GM04503 (cell line): ENCODE measurements around the gene MYZAP.

Source experiments
- DNase-seq: peaks from one replicate; pipeline ENCODE4 v3.0.0-alpha.2; 2012; ENCODE audit warnings: low read depth

Gene MYZAP

GRCh38 chr15:57662091-57662744 is 70.5 kb downstream of the MYZAP start:
- DNase-seq, result no peak

GRCh38 chr15:57662802-57663201 is 71.1 kb downstream of the MYZAP start:
- no peak for DNase-seq

GRCh38 chr15:57663262-57663661 is 71.6 kb downstream of the MYZAP start:
- DNase-seq, result no peak

GRCh38 chr15:57665194-57665593 is 73.5 kb downstream of the MYZAP start:
- DNase-seq, result no peak

- no peak for DNase-seq
These were observed 74.2 kb downstream of the MYZAP start for GRCh38 chr15:57665939-57666338.

GRCh38 chr15:57667171-57667849 is 75.6 kb downstream of the MYZAP start:
- DNase-seq, result peak; percentile 43

- DNase-seq, result no peak
These were observed 76.3 kb downstream of the MYZAP start for GRCh38 chr15:57668016-57668415.

GRCh38 chr15:57671636-57672035 is 79.9 kb downstream of the MYZAP start:
- no peak for DNase-seq

- no peak for DNase-seq
These were observed 83.9 kb downstream of the MYZAP start for GRCh38 chr15:57675481-57676181.

GRCh38 chr15:57676585-57676984 is 84.9 kb downstream of the MYZAP start:
- no peak for DNase-seq

GRCh38 chr15:57677204-57677603 is 85.5 kb downstream of the MYZAP start:
- no peak for DNase-seq

GRCh38 chr15:57680021-57680420 is 88.3 kb downstream of the MYZAP start:
- DNase-seq, result peak; percentile 51

- DNase-seq, result no peak
These were observed 89.3 kb downstream of the MYZAP start for GRCh38 chr15:57681011-57681410.

- DNase-seq, result no peak
These were observed 91.8 kb downstream of the MYZAP start for GRCh38 chr15:57683481-57683880.

- no peak for DNase-seq
These were observed 92.9 kb downstream of the MYZAP start for GRCh38 chr15:57684491-57685151.

- no peak for DNase-seq
These were observed 93.8 kb downstream of the MYZAP start for GRCh38 chr15:57685306-57686095.

- no peak for DNase-seq
These were observed 95.0 kb downstream of the MYZAP start for GRCh38 chr15:57686657-57687056.

GRCh38 chr15:57690341-57690966 is 98.8 kb downstream of the MYZAP start:
- no peak for DNase-seq

GRCh38 chr15:57691082-57691481 is 99.4 kb downstream of the MYZAP start:
- no peak for DNase-seq

- no peak for DNase-seq
These were observed 101.0 kb downstream of the MYZAP start for GRCh38 chr15:57692709-57693108.

- peak; percentile 50 for DNase-seq
These were observed 102.6 kb downstream of the MYZAP start for GRCh38 chr15:57694279-57694678.
